ENCODE data around the gene MYH16.
"Not testable (repeated sequence)": the region's sequence is repeated elsewhere in the genome, so short reads cannot be mapped to it uniquely, and the experiment has no call there.

MYH16 gene

DNA sequence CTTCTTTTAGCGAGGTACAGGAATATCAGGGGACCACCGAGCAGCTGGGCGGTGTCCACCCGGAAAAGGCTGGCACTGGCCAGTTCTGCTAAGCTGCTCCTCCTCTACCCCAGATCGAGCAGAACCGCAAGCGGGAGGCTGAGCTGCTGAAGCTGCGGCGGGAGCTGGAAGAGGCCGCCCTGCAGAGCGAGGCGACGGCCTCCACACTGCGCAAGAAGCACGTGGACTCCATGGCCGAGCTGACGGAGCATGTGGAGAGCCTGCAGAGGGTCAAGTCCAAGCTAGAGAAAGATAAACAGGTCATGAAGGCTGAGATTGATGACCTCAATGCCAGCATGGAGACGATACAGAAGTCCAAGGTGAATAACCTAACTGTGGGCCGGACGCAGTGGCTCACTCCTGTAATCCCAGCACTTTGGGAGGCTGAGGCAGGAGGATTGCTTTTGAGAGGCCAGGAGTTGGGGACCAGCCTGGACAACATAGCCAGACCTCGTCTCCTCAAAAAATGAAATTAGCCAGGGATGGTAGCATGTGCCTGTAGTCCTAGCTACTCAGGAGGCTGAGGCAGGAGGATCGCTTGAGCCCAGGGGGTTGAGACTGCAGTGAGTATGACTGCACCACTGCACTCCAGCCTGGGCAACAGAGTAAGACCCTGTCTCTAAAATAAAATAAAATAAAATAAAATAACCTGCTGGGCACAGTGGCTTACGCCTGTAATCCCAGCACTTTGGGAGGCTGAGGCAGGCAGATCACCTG, 15.3 kb downstream of the MYH16 start:
- TF ChIP-seq, protein P1, sequence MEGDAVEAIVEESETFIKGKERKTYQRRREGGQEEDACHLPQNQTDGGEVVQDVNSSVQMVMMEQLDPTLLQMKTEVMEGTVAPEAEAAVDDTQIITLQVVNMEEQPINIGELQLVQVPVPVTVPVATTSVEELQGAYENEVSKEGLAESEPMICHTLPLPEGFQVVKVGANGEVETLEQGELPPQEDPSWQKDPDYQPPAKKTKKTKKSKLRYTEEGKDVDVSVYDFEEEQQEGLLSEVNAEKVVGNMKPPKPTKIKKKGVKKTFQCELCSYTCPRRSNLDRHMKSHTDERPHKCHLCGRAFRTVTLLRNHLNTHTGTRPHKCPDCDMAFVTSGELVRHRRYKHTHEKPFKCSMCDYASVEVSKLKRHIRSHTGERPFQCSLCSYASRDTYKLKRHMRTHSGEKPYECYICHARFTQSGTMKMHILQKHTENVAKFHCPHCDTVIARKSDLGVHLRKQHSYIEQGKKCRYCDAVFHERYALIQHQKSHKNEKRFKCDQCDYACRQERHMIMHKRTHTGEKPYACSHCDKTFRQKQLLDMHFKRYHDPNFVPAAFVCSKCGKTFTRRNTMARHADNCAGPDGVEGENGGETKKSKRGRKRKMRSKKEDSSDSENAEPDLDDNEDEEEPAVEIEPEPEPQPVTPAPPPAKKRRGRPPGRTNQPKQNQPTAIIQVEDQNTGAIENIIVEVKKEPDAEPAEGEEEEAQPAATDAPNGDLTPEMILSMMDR (IDR thresholded peaks at IDR 0.05; ENCODE audit: low read depth, low read length) = no peak
- no peak overlapping the region for H3K4me3 ChIP-seq (ENCODE audit: low read depth, low read length)
- no peak for DNase-seq (ENCODE audit: low read depth, low spot score)
- in situ Hi-C loops (cut with HindIII; ENCODE audit: low sequenced_read_pairs) = no loop called here

DNA sequence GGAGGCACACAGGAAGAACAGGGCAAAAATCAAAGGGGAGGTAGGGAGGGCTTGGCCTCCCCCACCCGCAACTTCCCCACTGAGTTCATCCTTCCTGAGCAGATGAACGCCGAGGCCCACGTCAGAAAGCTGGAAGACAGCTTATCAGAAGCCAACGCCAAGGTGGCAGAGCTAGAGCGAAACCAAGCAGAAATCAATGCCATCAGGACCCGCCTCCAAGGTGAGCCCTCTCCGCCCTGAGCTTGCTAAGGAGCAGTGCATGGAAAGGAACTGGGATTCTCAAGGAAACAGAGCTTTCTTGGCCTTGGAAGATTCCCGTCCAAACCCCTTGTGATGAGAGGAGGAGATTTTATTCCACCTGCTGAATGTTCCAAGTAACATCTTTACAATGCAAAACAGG, 16.5 kb downstream of the MYH16 start:
- TF ChIP-seq, protein P1 (IDR thresholded peaks at IDR 0.05; ENCODE audit: low read depth, low read length) = no peak
- H3K4me3 ChIP-seq (ENCODE audit: low read depth, low read length) = no peak overlapping the region
- in situ Hi-C loops (cut with HindIII; ENCODE audit: low sequenced_read_pairs) = no loop called here
- no peak for DNase-seq (ENCODE audit: low read depth, low spot score)

DNA sequence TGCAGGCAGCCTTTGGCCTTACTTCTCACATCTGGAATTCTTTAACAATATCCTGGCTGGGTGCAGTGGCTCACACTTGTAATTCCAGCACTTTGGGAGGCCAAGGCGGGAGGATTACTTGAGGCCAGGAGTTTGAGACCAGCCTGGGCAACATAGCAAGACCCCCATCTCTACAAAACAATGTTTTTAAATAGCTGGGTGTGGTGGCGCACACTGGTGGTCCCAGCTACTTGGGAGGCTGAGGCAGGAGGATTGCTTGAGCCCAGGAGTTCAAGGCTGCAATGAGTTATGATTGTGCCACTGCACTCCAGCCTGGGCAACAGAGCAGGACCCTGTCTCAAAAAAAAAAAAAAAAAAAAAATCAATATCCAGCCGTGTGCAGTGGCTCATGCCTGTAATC, 17.5 kb downstream of the MYH16 start:
- in situ Hi-C loops (cut with HindIII; ENCODE audit: low sequenced_read_pairs); H3K4me3 ChIP-seq (ENCODE audit: low read depth, low read length); DNase-seq (ENCODE audit: low read depth, low spot score): not testable (repeated sequence)

DNA sequence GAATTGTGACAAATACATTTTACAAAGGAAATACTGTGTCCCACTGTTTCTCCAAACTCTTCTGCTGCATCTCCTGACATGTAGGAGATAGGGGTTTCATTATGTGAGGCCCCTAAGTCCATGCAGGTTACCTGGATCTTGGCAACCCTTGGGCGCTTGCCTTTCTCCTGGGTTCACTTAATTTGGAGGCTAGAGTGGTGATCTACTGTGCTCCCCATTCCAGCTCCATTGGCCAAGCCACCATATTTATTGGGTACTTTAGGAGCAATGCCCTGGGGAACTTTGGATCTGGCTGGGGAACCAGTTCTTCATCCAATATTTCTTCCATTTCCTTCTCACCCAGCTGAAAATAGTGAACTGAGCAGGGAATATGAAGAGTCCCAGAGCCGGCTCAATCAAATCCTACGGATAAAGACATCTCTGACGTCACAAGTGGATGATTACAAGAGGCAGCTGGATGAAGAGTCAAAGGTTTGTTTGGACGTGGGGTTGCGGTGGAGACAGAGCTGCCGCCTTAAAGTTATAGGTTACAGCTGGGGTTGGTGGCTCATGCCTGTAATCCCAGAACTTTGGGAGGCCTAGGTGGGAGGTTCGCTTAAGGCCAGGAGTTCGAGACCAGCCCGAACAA, 18.5 kb downstream of the MYH16 start:
- DNase-seq (ENCODE audit: low read depth, low spot score) = no peak
- in situ Hi-C loops (cut with HindIII; ENCODE audit: low sequenced_read_pairs) = no loop called here
- H3K4me3 ChIP-seq (ENCODE audit: low read depth, low read length) = no peak overlapping the region
- TF ChIP-seq, protein P1 (IDR thresholded peaks at IDR 0.05; ENCODE audit: low read depth, low read length) = no peak

DNA sequence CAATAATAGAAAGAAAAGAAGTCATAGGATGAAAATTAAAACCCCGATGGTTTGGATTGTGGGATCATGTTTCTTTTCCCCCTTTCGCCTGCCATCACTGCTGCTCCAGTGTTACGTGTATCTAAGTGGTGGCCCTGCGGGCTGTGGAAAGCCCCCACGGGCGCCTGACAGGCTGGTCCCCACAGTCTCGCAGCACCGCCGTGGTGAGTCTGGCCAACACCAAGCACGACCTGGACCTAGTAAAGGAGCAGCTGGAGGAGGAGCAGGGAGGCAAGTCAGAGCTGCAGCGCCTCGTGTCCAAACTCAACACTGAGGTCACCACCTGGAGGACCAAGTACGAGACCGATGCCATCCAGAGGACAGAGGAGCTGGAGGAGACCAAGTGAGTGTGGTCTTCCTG, 19.5 kb downstream of the MYH16 start:
- H3K4me3 ChIP-seq (ENCODE audit: low read depth, low read length) = no peak overlapping the region
- DNase-seq (ENCODE audit: low read depth, low spot score) = no peak
- in situ Hi-C loops (cut with HindIII; ENCODE audit: low sequenced_read_pairs) = no loop called here
- TF ChIP-seq, protein P1 (IDR thresholded peaks at IDR 0.05; ENCODE audit: low read depth, low read length) = no peak

DNA sequence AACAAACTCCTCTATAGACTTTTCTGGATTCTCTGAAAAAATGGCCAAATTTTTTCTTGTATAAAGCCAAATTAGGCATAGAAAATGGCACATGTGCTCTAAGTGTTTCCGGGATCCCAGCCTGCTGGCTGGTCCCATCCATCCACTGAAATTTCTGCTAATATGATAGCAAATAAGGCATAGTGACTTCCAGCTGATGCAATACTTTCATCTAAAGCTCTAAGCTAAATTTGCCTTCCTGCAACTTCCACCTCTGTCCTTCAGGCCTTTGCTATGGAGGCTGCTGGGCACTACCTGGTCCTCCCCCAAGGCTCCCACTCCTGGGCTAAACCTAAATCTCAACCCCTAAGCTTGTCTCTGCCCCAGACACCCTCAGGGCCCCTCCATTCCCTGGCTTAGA, 20.5 kb downstream of the MYH16 start:
- DNase-seq (ENCODE audit: low read depth, low spot score) = no peak
- no peak overlapping the region for H3K4me3 ChIP-seq (ENCODE audit: low read depth, low read length)
- TF ChIP-seq, protein P1 (IDR thresholded peaks at IDR 0.05; ENCODE audit: low read depth, low read length) = no peak
- in situ Hi-C loops (cut with HindIII; ENCODE audit: low sequenced_read_pairs) = no loop called here

DNA sequence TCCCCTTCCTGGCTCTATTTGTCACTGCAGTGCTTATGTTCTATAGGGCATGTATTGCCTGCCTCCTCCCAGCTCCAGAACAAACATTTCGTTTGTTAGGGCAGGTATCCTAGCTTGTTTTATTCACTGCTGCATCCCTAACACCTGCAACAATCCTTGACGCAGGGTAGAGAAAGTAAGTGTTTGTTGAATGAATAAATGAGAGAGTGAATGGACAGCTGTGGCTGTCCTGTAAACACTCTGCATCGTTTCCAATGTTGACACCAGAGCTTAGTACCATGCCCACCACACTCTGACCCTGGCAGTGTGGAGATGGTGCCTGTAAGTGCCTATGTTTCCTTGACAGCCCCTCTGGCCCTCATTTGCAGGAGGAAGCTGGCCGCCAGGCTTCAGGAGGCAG, 21.0 kb downstream of the MYH16 start:
- no peak for DNase-seq (ENCODE audit: low read depth, low spot score)
- in situ Hi-C loops (cut with HindIII; ENCODE audit: low sequenced_read_pairs) = no loop called here
- H3K4me3 ChIP-seq (ENCODE audit: low read depth, low read length) = no peak overlapping the region
- TF ChIP-seq, protein P1 (IDR thresholded peaks at IDR 0.05; ENCODE audit: low read depth, low read length) = no peak

Measured in astrocyte of the spinal cord (primary cell).